SK-N-SH (cell line): ENCODE results near the gene TBC1D16. TPM values are rescaled to one million over a fixed set of nuclear protein-coding genes. Genes with fewer than 3 reads are reported as not detected.

Source experiments
- CTCF ChIA-PET: fragments of 300-600, 350-600 bp; formaldehyde crosslinking; extraction: SDS; loops from one replicate; lab custom pipeline; 2021; lab: Yijun Ruan, JAX
- POLR2A ChIA-PET: fragments of 350-600 bp; sonication (Branson Sonifier 250); formaldehyde crosslinking; extraction: SDS; loops from one replicate; lab custom pipeline; 2020; ENCODE audit warnings: antibody characterized with exemption, inconsistent platforms; lab: Yijun Ruan, JAX
- DNase-seq: peaks from one replicate; pipeline ENCODE4 v3.0.0; 2012
- H2AFZ ChIP-seq: fragments of 200-600 bp; sonication (generic); 2 replicates; pipeline ENCODE4 v1.8.1; 2016; ENCODE audit warnings: antibody characterized with exemption, mild to moderate bottlenecking, low read depth
- H3F3A ChIP-seq: fragments of 200-600 bp; sonication (generic); replicated peaks from 2 replicates; pipeline ENCODE3; 2016; ENCODE audit warnings: antibody characterized with exemption, mild to moderate bottlenecking; ENCODE audit not compliant: insufficient read depth
- H3K27ac ChIP-seq, 2 experiments: fragments of 200-500 bp in 1 of 2; fragments of 200-600 bp in 1 of 2; sonication (Bioruptor generic) in 1 of 2; sonication (generic), shearing (Covaris generic) in 1 of 2; 2 replicates each; pipeline versions ENCODE4 v1.5.1 to v1.6.1; 2014 to 2016; ENCODE audit warnings: low read depth in 2 of 2, inconsistent platforms in 1 of 2, low read length in 1 of 2, mild to moderate bottlenecking in 1 of 2, mixed read lengths in 1 of 2
- H3K27me3 ChIP-seq: fragments of 200-600 bp; sonication (generic), shearing (Covaris generic); 2 replicates; pipeline ENCODE4 v1.6.1; 2016; ENCODE audit warnings: mixed run types; ENCODE audit not compliant: insufficient read depth
- H3K36me3 ChIP-seq, 2 experiments: fragments of 200-500 bp in 1 of 2; fragments of 200-600 bp in 1 of 2; sonication (Bioruptor generic) in 1 of 2; sonication (generic) in 1 of 2; replicated peaks in 1 of 2; 2 replicates each; pipeline versions ENCODE3 to v1.5.1; 2014 to 2016; ENCODE audit warnings: low read length in 1 of 2, mild to moderate bottlenecking in 1 of 2; ENCODE audit not compliant: insufficient read depth in 2 of 2, control insufficient read depth in 1 of 2
- H3K4me1 ChIP-seq, 2 experiments: fragments of 200-500 bp in 1 of 2; fragments of 200-600 bp in 1 of 2; sonication (Bioruptor generic) in 1 of 2; sonication (generic), shearing (Covaris generic) in 1 of 2; 2 replicates each; pipeline versions ENCODE4 v1.5.1 to v1.6.1; 2014 to 2016; ENCODE audit warnings: low read depth in 1 of 2, low read length in 1 of 2, mixed run types in 1 of 2; ENCODE audit not compliant: insufficient read depth in 2 of 2, control insufficient read depth in 1 of 2
- H3K4me2 ChIP-seq: fragments of 200-600 bp; sonication (generic), shearing (Covaris generic); 2 replicates; pipeline ENCODE4 v1.6.1; 2017; ENCODE audit warnings: mixed run types
- H3K4me3 ChIP-seq, 2 experiments: fragments of 200-500 bp in 1 of 2; fragments of 200-600 bp in 1 of 2; sonication (Bioruptor generic) in 1 of 2; sonication (generic), shearing (Covaris generic) in 1 of 2; 2 replicates each; pipeline versions ENCODE4 v1.5.1 to v1.8.1; 2014 to 2016; ENCODE audit warnings: low read depth in 2 of 2, inconsistent platforms in 1 of 2, low read length in 1 of 2, mild to moderate bottlenecking in 1 of 2, mixed read lengths in 1 of 2, moderate library complexity in 1 of 2
- H3K79me2 ChIP-seq: fragments of 200-600 bp; sonication (generic); 2 replicates; pipeline ENCODE4 v1.8.1; 2017; ENCODE audit warnings: mild to moderate bottlenecking; ENCODE audit not compliant: insufficient read depth
- H3K9ac ChIP-seq: fragments of 200-600 bp; sonication (generic); 2 replicates; pipeline ENCODE4 v1.6.1; 2017; ENCODE audit warnings: mixed run types
- H3K9me2 ChIP-seq: fragments of 200-600 bp; sonication (generic); 2 replicates; pipeline ENCODE4 v1.6.1; 2017; ENCODE audit warnings: mixed run types
- H3K9me3 ChIP-seq: fragments of 200-600 bp; sonication (generic); 2 replicates; pipeline ENCODE4 v1.6.1; 2017; ENCODE audit warnings: mixed run types, mild to moderate bottlenecking, moderate library complexity
- H4K20me1 ChIP-seq: fragments of 200-600 bp; sonication (generic); 2 replicates; pipeline ENCODE4 v1.6.1; 2017; ENCODE audit warnings: mild to moderate bottlenecking, mixed run types; ENCODE audit not compliant: insufficient read depth
- CHD2 ChIP-seq: fragments of 150-350 bp; IDR thresholded peaks from 2 replicates; pipeline ENCODE4 v1.6.1; 2018; ENCODE audit warnings: low read length; ENCODE audit not compliant: partially characterized antibody
- ELF1 ChIP-seq: IDR thresholded peaks from 2 replicates; pipeline ENCODE4 v1.4.0; 2012
- EP300 ChIP-seq, 2 experiments: IDR thresholded peaks; 2 replicates each; pipeline versions ENCODE4 v1.4.0 to v1.6.1; 2012; ENCODE audit warnings: borderline replicate concordance in 1 of 2, low read depth in 1 of 2, low read length in 1 of 2
- FOSL2 ChIP-seq: IDR thresholded peaks from 2 replicates; pipeline ENCODE4 v1.4.0; 2012; ENCODE audit warnings: low read depth, mild to moderate bottlenecking, moderate library complexity, borderline replicate concordance
- FOXJ3 ChIP-seq: sonication (generic); formaldehyde crosslinking; IDR thresholded peaks from 2 replicates; pipeline ENCODE4 v1.5.1; 2020; ENCODE audit warnings: mild to moderate bottlenecking, missing genetic modification reagents
- GABPA ChIP-seq: IDR thresholded peaks from 2 replicates; pipeline ENCODE4 v1.4.0; 2012; ENCODE audit warnings: low read depth, mild to moderate bottlenecking
- GATA2 ChIP-seq: sonication (generic); formaldehyde crosslinking; IDR thresholded peaks from 2 replicates; pipeline ENCODE4 v1.5.0; 2020; ENCODE audit warnings: mild to moderate bottlenecking, missing genetic modification reagents
- JUND ChIP-seq: IDR thresholded peaks from 2 replicates; pipeline ENCODE4 v1.4.0; 2012
- MAX ChIP-seq: IDR thresholded peaks from 2 replicates; pipeline ENCODE4 v1.4.0; 2012; ENCODE audit warnings: low read depth
- MXI1 ChIP-seq: IDR thresholded peaks from 2 replicates; pipeline ENCODE4 v1.6.1; 2012; ENCODE audit warnings: mild to moderate bottlenecking, low read depth, low read length, improper control_type of control experiment
- POLR2AphosphoS5 ChIP-seq: IDR thresholded peaks from 2 replicates; pipeline ENCODE4 v1.6.1; 2012; ENCODE audit warnings: low read depth, low read length
- SIN3A ChIP-seq: IDR thresholded peaks from 2 replicates; pipeline ENCODE4 v1.6.1; 2012; ENCODE audit warnings: low read depth, mild to moderate bottlenecking, low read length, moderate library complexity, borderline replicate concordance
- TAF1 ChIP-seq: IDR thresholded peaks from 2 replicates; pipeline ENCODE4 v1.6.1; 2012; ENCODE audit warnings: low read depth, mild to moderate bottlenecking, low read length, moderate library complexity, borderline replicate concordance
- USF1 ChIP-seq: IDR thresholded peaks from 2 replicates; pipeline ENCODE4 v1.4.0; 2012; ENCODE audit warnings: low read depth, borderline replicate concordance
- USF2 ChIP-seq: fragments of 150-350 bp; IDR thresholded peaks from 2 replicates; pipeline ENCODE4 v1.6.1; 2017; ENCODE audit warnings: antibody characterized with exemption, low read length, low read depth, borderline replicate concordance
- YY1 ChIP-seq: IDR thresholded peaks from 2 replicates; pipeline ENCODE4 v1.4.0; 2012; ENCODE audit warnings: low read depth, mild to moderate bottlenecking
- whole genome bisulfite sequencing: methylation state at CpG from one replicate; pipeline ENCODE4 v1.1.6; 2017; ENCODE audit warnings: low lambda C conversion rate; 5-methylcytosine and 5-hydroxymethylcytosine counted together
- polyA plus RNA-seq, 3 experiments: library from polyadenylated mRNA; depleted of rRNA; stranded (reverse); fragments of >200 nt; gene quantifications; 2 replicates each; pipeline ENCODE4 v1.2.3, GENCODE V29; 2012

TBC1D16 gene
- polyA plus RNA-seq, 1 of the 3 experiments (the other 2 are of a cell fraction) = 14.5 TPM

- Histone ChIP-seq H3K4me3 (no peak overlapping the region), H3K36me3 (peaks cover 0 to 4% of the 10 kb centered on the region in 2 experiments), H3K27ac (no peak overlapping the region), H3K27me3 (no peaks in the 10 kb centered on the region), H3K9me3 (no peaks in the 10 kb centered on the region), H3K4me2 (no peak overlapping the region), H3K79me2 (no peaks in the 10 kb centered on the region), H3K9me2 (no peaks in the 10 kb centered on the region), H3K9ac (no peak overlapping the region)
- no peak for DNase-seq
- POLR2A ChIA-PET = interaction anchor here (1.0 kb wide), 1 partner anchor 12 kb away, joined by 3 read pairs; no protein-coding TSS in a partner anchor
- TF ChIP-seq GATA2 (CRISPR knock-in tag) (no peak), SIN3A (no peak), YY1 (no peak), MXI1 (no peak), GABPA (no peak), EP300 (IDR thresholded peaks at IDR 0.05; ENCODE audit: borderline replicate concordance in 1 of 2, low read depth in 1 of 2, low read length in 1 of 2) (no peak), FOSL2 (no peak), MAX (no peak), CHD2 (no peak), USF1 (no peak), TAF1 (no peak), ELF1 (no peak), USF2 (no peak)
- TF ChIP-seq, all 33 proteins: peak for 0
- WGBS = 95% methylated on average over 21 of the region's 28 CpGs
- H3K4me1 ChIP-seq = no peaks in the 10 kb centered on the region
- no peak overlapping the region for H2AFZ ChIP-seq
- no peaks in the 10 kb centered on the region for H3F3A ChIP-seq
- CTCF ChIA-PET = interaction anchor here (1.9 kb wide), 1 partner anchor 24 kb away, joined by 10 read pairs; no protein-coding TSS in a partner anchor
- no peaks in the 10 kb centered on the region for H4K20me1 ChIP-seq
Observed at GRCh38 chr17:80058311-80058955, 22.8 kb upstream of the TBC1D16 start.

GRCh38 chr17:80055597-80055996 lies 19.9 kb upstream of the TBC1D16 start:
- Histone ChIP-seq H3K4me3 (no peak overlapping the region), H4K20me1 (no peaks in the 10 kb centered on the region), H3K36me3 (peaks cover 5 to 22% of the 10 kb centered on the region in 2 experiments), H3K27me3 (no peaks in the 10 kb centered on the region), H3K27ac (no peak overlapping the region), H3K4me1 (no peaks in the 10 kb centered on the region), H3K9me3 (no peaks in the 10 kb centered on the region), H3K79me2 (no peaks in the 10 kb centered on the region), H3K9me2 (no peaks in the 10 kb centered on the region), H2AFZ (no peak overlapping the region), H3F3A (no peaks in the 10 kb centered on the region), H3K9ac (no peak overlapping the region), H3K4me2 (no peak overlapping the region)
- 95% methylated on average over 9 of the region's 9 CpGs for WGBS
- CTCF ChIA-PET = interaction anchor here (4.0 to 4.1 kb wide), 2 partner anchors 27 to 48 kb away, joined by 22 to 28 read pairs; no protein-coding TSS in a partner anchor
- no peak for TF ChIP-seq JUND
- TF ChIP-seq POLR2AphosphoS5 = no peak
- TF ChIP-seq FOXJ3 (CRISPR knock-in tag) = no peak
- DNase-seq = no peak
- POLR2A ChIA-PET = no interaction called here
